OCI-LY1 (cell line): ENCODE data around the gene RIPPLY1.

Experiments
- H2AFZ ChIP-seq: fragments of 200-600 bp; sonication (generic), shearing (Covaris generic); 2 replicates; pipeline ENCODE4 v1.6.0; 2014; ENCODE audit warnings: antibody characterized with exemption, mild to moderate bottlenecking, low read length
- H3F3A ChIP-seq: fragments of 200-600 bp; sonication (generic), shearing (Covaris generic); 2 replicates; pipeline ENCODE4 v1.6.0; 2014; ENCODE audit warnings: mild to moderate bottlenecking, antibody characterized with exemption, low read length, moderate library complexity; ENCODE audit not compliant: insufficient read depth
- H3K27ac ChIP-seq: fragments of 200-600 bp; sonication (generic); 2 replicates; pipeline ENCODE4 v1.5.1; 2014; ENCODE audit warnings: low read length, mixed run types, mild to moderate bottlenecking, low read depth; ENCODE audit not compliant: poor library complexity, severe bottlenecking
- H3K27me3 ChIP-seq: fragments of 200-600 bp; sonication (generic); 2 replicates; pipeline ENCODE4 v1.6.0; 2014; ENCODE audit warnings: antibody characterized with exemption, mild to moderate bottlenecking, low read length, moderate library complexity; ENCODE audit not compliant: insufficient read depth
- H3K36me3 ChIP-seq: fragments of 200-600 bp; sonication (generic); 2 replicates; pipeline ENCODE4 v1.6.1; 2014; ENCODE audit warnings: mild to moderate bottlenecking, antibody characterized with exemption, low read length, moderate library complexity, mixed read lengths; ENCODE audit not compliant: insufficient read depth
- H3K4me1 ChIP-seq: fragments of 200-600 bp; sonication (generic); 2 replicates; pipeline ENCODE4 v1.5.1; 2014; ENCODE audit warnings: mild to moderate bottlenecking, low read length, moderate library complexity; ENCODE audit not compliant: insufficient read depth, severe bottlenecking
- H3K4me2 ChIP-seq: fragments of 200-600 bp; sonication (generic), shearing (Covaris generic); 2 replicates; pipeline ENCODE4 v1.6.1; 2014; ENCODE audit warnings: low read length
- H3K4me3 ChIP-seq: fragments of 200-600 bp; sonication (generic); 2 replicates; pipeline ENCODE4 v1.5.1; 2014; ENCODE audit warnings: low read length, low read depth, mild to moderate bottlenecking, mixed read lengths; ENCODE audit not compliant: poor library complexity, severe bottlenecking
- H3K79me2 ChIP-seq: fragments of 200-600 bp; shearing (Covaris generic); 2 replicates; pipeline ENCODE4 v1.6.1; 2016; ENCODE audit warnings: mixed run types, low read length, mixed read lengths; ENCODE audit not compliant: insufficient read depth
- H3K9ac ChIP-seq: fragments of 200-600 bp; sonication (generic), shearing (Covaris generic); 2 replicates; pipeline ENCODE4 v1.6.1; 2014; ENCODE audit warnings: mild to moderate bottlenecking, low read length, mixed read lengths
- H3K9me2 ChIP-seq: fragments of 200-600 bp; sonication (generic), shearing (Covaris generic); 2 replicates; pipeline ENCODE4 v1.6.1; 2014; ENCODE audit warnings: low read depth, mild to moderate bottlenecking, low read length, mixed read lengths
- H3K9me3 ChIP-seq: fragments of 200-600 bp; shearing (Covaris generic); 2 replicates; pipeline ENCODE4 v1.6.1; 2014; ENCODE audit warnings: low read length, mixed read lengths
- H4K20me1 ChIP-seq: fragments of 200-600 bp; sonication (generic), shearing (Covaris generic); 2 replicates; pipeline ENCODE4 v1.6.0; 2016; ENCODE audit warnings: mild to moderate bottlenecking, low read length; ENCODE audit not compliant: insufficient read depth
- EZH2 ChIP-seq: fragments of 200-600 bp; sonication (generic), shearing (Covaris generic); IDR thresholded peaks from 2 replicates; pipeline ENCODE4 v1.8.0; 2017; ENCODE audit warnings: borderline replicate concordance, mixed run types, mild to moderate bottlenecking, antibody characterized with exemption, low read length, moderate library complexity, mixed read lengths
- TF ChIP-seq, protein P1 (sequence below): fragments of 200-600 bp; sonication (generic), shearing (Covaris generic); IDR thresholded peaks from 2 replicates; pipeline ENCODE4 v1.5.1; 2017; ENCODE audit warnings: mild to moderate bottlenecking, antibody characterized with exemption, low read length, moderate library complexity, mixed read lengths

The RIPPLY1 gene

DNA sequence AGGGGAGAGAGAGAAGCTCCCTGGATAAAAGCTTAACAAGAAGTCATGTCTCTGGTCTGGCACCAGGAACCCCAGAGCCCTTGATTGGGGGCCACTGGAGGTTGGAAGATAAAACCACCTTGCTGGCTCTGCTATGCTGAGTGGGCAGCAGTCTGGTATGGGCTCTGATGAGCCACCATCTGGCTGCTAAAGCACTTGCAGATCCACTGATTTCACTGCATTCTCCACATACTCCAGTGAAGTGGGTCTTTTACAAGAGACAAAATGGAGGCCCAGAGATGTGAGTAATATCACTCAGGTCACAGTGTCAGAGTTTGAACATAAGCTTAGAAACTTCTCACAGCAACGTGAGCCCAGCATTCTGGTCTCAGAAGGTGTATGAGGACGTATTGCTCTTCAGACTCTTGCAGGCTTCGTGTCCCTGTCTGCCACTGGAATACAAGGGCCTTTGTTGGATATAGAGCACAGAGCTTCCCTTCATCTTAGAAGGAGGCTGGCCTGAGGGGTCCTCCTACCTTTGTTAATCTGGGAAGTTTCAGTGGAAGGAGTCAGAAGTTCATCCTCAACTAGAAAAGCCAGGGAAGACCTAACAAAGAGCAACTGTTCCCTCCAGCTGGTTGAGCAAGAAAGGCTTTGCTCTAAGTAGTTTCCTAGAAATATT, 28.8 kb upstream of the RIPPLY1 start:
- TF ChIP-seq, protein P1, sequence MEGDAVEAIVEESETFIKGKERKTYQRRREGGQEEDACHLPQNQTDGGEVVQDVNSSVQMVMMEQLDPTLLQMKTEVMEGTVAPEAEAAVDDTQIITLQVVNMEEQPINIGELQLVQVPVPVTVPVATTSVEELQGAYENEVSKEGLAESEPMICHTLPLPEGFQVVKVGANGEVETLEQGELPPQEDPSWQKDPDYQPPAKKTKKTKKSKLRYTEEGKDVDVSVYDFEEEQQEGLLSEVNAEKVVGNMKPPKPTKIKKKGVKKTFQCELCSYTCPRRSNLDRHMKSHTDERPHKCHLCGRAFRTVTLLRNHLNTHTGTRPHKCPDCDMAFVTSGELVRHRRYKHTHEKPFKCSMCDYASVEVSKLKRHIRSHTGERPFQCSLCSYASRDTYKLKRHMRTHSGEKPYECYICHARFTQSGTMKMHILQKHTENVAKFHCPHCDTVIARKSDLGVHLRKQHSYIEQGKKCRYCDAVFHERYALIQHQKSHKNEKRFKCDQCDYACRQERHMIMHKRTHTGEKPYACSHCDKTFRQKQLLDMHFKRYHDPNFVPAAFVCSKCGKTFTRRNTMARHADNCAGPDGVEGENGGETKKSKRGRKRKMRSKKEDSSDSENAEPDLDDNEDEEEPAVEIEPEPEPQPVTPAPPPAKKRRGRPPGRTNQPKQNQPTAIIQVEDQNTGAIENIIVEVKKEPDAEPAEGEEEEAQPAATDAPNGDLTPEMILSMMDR, result no peak
- no peak for TF ChIP-seq EZH2
- Histone ChIP-seq H3K27me3 (no peaks in the 10 kb centered on the region), H3K9me2 (no peaks in the 10 kb centered on the region)

DNA sequence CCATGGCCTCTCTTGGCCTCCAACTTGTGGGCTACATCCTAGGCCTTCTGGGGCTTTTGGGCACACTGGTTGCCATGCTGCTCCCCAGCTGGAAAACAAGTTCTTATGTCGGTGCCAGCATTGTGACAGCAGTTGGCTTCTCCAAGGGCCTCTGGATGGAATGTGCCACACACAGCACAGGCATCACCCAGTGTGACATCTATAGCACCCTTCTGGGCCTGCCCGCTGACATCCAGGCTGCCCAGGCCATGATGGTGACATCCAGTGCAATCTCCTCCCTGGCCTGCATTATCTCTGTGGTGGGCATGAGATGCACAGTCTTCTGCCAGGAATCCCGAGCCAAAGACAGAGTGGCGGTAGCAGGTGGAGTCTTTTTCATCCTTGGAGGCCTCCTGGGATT, 25.1 kb upstream of the RIPPLY1 start:
- Histone ChIP-seq H3K4me2 (no peak overlapping the region), H4K20me1 (no peaks in the 10 kb centered on the region)

More for the DNA sequence above, 28.8 kb upstream of the RIPPLY1 start:
- H3K36me3 ChIP-seq, result no peaks in the 10 kb centered on the region
- no peaks in the 10 kb centered on the region for H3K9me3 ChIP-seq
- no peaks in the 10 kb centered on the region for H3K79me2 ChIP-seq
- no peak overlapping the region for H3K4me3 ChIP-seq
- no peak overlapping the region for H2AFZ ChIP-seq
- no peak overlapping the region for H3K9ac ChIP-seq
- H4K20me1 ChIP-seq, result no peaks in the 10 kb centered on the region
- no peaks in the 10 kb centered on the region for H3F3A ChIP-seq
- no peaks in the 10 kb centered on the region for H3K4me1 ChIP-seq
- no peak overlapping the region for H3K4me2 ChIP-seq
- no peak overlapping the region for H3K27ac ChIP-seq

DNA sequence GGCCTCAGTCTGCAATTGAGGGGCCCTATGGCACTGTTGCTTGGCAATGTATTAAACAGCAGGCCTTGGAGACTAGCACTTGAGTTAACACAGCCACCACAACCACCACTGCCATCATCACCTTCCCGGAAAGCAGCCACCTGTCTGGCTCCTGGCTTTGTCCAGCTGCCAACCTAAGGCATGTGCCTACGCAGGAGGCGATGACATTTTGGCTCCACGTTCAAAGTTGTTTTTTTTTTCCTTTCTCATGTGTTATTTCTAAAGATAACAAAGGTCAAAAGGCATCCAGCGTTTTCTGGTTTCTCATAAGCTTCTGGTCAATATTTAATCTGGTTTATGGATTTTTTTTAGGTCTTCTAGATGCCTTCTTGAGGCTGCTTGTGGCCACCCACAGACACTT, 24.6 kb upstream of the RIPPLY1 start:
- no peak for TF ChIP-seq EZH2
- TF ChIP-seq, protein P1, result no peak
- Histone ChIP-seq H4K20me1 (no peaks in the 10 kb centered on the region), H3K4me3 (no peak overlapping the region), H3K9me3 (no peaks in the 10 kb centered on the region), H3K27me3 (no peaks in the 10 kb centered on the region), H3K79me2 (no peaks in the 10 kb centered on the region), H3K4me1 (no peaks in the 10 kb centered on the region), H3K9ac (no peak overlapping the region), H3K27ac (no peak overlapping the region), H3K36me3 (no peaks in the 10 kb centered on the region), H2AFZ (no peak overlapping the region), H3K9me2 (no peaks in the 10 kb centered on the region), H3K4me2 (no peak overlapping the region), H3F3A (no peaks in the 10 kb centered on the region)

More for the DNA sequence above, 25.1 kb upstream of the RIPPLY1 start:
- Histone ChIP-seq H3K79me2 (no peaks in the 10 kb centered on the region), H3K27me3 (no peaks in the 10 kb centered on the region), H3K36me3 (no peaks in the 10 kb centered on the region), H3K9me3 (no peaks in the 10 kb centered on the region), H3K4me1 (no peaks in the 10 kb centered on the region), H3F3A (no peaks in the 10 kb centered on the region), H3K9ac (no peak overlapping the region), H3K27ac (no peak overlapping the region), H2AFZ (no peak overlapping the region), H3K4me3 (no peak overlapping the region), H3K9me2 (no peaks in the 10 kb centered on the region)
- TF ChIP-seq EZH2, result no peak
- TF ChIP-seq, protein P1, result no peak
